Kidney (tissue), 14 donors: Measurements from ENCODE around the gene PHF12. TPM values are rescaled to one million over a fixed set of nuclear protein-coding genes. Genes with fewer than 3 reads are reported as not detected.
A peak's percentile ranks its signal among the peaks of the same experiment; 100 is the strongest.

Experiments
- DNase-seq, 5 donors: peaks; one replicate each; pipeline ENCODE4 v3.0.0-alpha.2; 2013 to 2020
- FAIRE-seq: peaks from 2 replicates; lab custom pipeline; 2012; peaks lifted over from hg19 to GRCh38; lab: Jason Lieb, UNC
- H3K27ac ChIP-seq, 2 donors: one replicate each; pipeline ENCODE4 v1.7.0; 2013; ENCODE audit warnings: low read depth in 2 of 2, low read length in 2 of 2, inconsistent platforms in 1 of 2
- H3K27me3 ChIP-seq: one replicate; pipeline ENCODE4 v1.7.1; 2013; ENCODE audit warnings: low read length, inconsistent platforms; ENCODE audit not compliant: control insufficient read depth, insufficient read depth
- H3K36me3 ChIP-seq, 3 donors: one replicate each; pipeline versions ENCODE4 v1.7.0 to v1.7.1; 2013; ENCODE audit warnings: low read length in 3 of 3, control low read depth in 1 of 3, inconsistent platforms in 1 of 3; ENCODE audit not compliant: insufficient read depth in 3 of 3, control insufficient read depth in 2 of 3
- H3K4me1 ChIP-seq, 3 donors: one replicate each; pipeline versions ENCODE4 v1.7.0 to v1.7.1; 2013; ENCODE audit warnings: low read length in 3 of 3, inconsistent platforms in 1 of 3, low read depth in 1 of 3; ENCODE audit not compliant: control insufficient read depth in 2 of 3, insufficient read depth in 2 of 3
- H3K4me3 ChIP-seq, 3 donors: one replicate each; pipeline versions ENCODE4 v1.7.0 to v1.8.1; 2013; ENCODE audit warnings: low read length in 3 of 3, control low read depth in 1 of 3, inconsistent platforms in 1 of 3
- H3K9ac ChIP-seq, 3 donors: one replicate each; pipeline versions ENCODE4 v1.7.0 to v1.7.1; 2013; ENCODE audit warnings: low read length in 3 of 3, control low read depth in 1 of 3, inconsistent platforms in 1 of 3
- H3K9me3 ChIP-seq, 3 donors: one replicate each; pipeline versions ENCODE4 v1.7.0 to v1.7.1; 2013; ENCODE audit warnings: low read length in 3 of 3, control low read depth in 1 of 3, inconsistent platforms in 1 of 3; ENCODE audit not compliant: control insufficient read depth in 2 of 3, insufficient read depth in 1 of 3
- intact Hi-C: fragments of 100-400 bp; cut with DNase I; formaldehyde crosslinking; loops from one replicate; pipeline ENCODE4 v1.11.1; 2022
- polyA plus RNA-seq: library from polyadenylated mRNA; stranded (reverse); fragments of 350-450 nt; fragmentation: Illumina TruSeq; extraction: RNeasy Lipid Tissue Mini Kit (QIAGEN cat#74804); gene quantifications from one replicate; pipeline ENCODE4 v1.2.3, GENCODE V29; 2014; ENCODE audit warnings: low read depth, low replicate concordance; ENCODE audit not compliant: insufficient read depth
- total RNA-seq: library from RNA; stranded (reverse); fragmentation: NEBNext Ultra II Directional; extraction: Animal tissue kit (Norgen Biotek cat#: 25700); gene quantifications from one replicate; pipeline ENCODE4 v1.2.1, GENCODE V29; 2021
- TF ChIP-seq, protein P1 (sequence below): IDR thresholded peaks from 3 replicates; pipeline ENCODE4 v1.5.1; 2012; ENCODE audit warnings: mild to moderate bottlenecking, moderate library complexity, borderline replicate concordance; ENCODE audit not compliant: insufficient read depth; ENCODE audit errors: extremely low read depth
- donor health status: control.
- donor health status: control.
- donor health status: control.
- donor health status: control.
- donor health status: control.
- donor health status: DM: yes; HTN: yes; CAD: no.
- donor health status: Normal renal cell carcinoma (clear cell type).

PHF12 gene
- total and polyA plus RNA-seq, 2 donors from 2014 or later = 8.8 to 50.4 TPM

GRCh38 chr17:28883967-28884702 lies 67.2 kb downstream of the PHF12 start:
- TF ChIP-seq, protein P1, sequence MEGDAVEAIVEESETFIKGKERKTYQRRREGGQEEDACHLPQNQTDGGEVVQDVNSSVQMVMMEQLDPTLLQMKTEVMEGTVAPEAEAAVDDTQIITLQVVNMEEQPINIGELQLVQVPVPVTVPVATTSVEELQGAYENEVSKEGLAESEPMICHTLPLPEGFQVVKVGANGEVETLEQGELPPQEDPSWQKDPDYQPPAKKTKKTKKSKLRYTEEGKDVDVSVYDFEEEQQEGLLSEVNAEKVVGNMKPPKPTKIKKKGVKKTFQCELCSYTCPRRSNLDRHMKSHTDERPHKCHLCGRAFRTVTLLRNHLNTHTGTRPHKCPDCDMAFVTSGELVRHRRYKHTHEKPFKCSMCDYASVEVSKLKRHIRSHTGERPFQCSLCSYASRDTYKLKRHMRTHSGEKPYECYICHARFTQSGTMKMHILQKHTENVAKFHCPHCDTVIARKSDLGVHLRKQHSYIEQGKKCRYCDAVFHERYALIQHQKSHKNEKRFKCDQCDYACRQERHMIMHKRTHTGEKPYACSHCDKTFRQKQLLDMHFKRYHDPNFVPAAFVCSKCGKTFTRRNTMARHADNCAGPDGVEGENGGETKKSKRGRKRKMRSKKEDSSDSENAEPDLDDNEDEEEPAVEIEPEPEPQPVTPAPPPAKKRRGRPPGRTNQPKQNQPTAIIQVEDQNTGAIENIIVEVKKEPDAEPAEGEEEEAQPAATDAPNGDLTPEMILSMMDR = no peak
- Histone ChIP-seq H3K36me3 (peaks cover 0 to 51% (median 33%) of the 10 kb centered on the region in 3 donors), H3K4me1 (no peaks in the 10 kb centered on the region), H3K4me3 (no peak overlapping the region), H3K9me3 (no peaks in the 10 kb centered on the region), H3K9ac (no peak overlapping the region), H3K27ac (no peak overlapping the region), H3K27me3 (no peaks in the 10 kb centered on the region)
- FAIRE-seq = no peak
- intact Hi-C loops = no loop called here
- peak in 1 of 5 donors; percentile 73 for DNase-seq

DNA sequence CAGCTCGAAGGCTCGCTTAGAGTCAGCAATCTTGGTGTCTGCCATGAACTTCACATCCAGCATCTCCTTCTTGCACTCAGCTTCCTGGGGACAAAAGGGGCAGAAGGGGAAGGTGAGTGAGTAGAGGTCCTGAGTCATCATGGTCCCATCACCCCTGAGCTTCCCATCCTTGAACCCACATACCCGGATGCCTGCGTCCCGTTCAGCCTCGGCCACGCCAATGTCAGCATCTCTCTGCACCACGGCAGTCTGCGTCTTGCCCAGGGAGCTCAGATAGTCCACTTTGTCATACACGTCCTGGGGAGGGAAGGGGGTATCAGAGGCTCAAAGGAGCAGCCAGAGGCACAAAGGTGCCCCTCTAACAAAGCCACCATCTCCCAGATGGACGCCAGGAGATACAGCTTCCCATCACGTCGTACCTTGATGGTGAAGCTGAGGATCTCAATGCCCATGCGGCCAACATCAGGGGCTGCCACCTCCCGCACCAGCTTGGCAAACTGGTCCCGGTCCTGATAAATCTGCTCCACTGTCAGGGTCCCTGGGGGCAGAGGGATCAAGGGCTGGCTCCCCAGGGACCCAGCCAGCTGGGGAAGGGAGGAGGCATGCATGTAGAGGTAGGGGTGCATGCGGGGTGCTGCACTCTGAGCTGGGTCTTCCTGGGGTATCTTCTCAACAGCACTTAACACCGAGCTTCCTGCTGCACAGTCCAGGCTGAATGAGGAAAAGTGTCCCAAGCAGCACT lies 69.0 kb downstream of the PHF12 start:
- FAIRE-seq (no peak), DNase-seq (no peak)
- intact Hi-C loops = no loop called here
- Histone ChIP-seq H3K9ac (no peak overlapping the region), H3K4me3 (no peak overlapping the region), H3K4me1 (no peaks in the 10 kb centered on the region), H3K9me3 (no peaks in the 10 kb centered on the region), H3K27me3 (no peaks in the 10 kb centered on the region), H3K36me3 (peaks cover 0 to 51% (median 36%) of the 10 kb centered on the region in 3 donors), H3K27ac (no peak overlapping the region)
- TF ChIP-seq, protein P1 = no peak

GRCh38 chr17:28881533-28882056 lies 69.7 kb downstream of the PHF12 start:
- TF ChIP-seq, protein P1 = no peak
- no peak for DNase-seq
- Histone ChIP-seq H3K27ac (no peak overlapping the region), H3K27me3 (no peaks in the 10 kb centered on the region), H3K9ac (no peak overlapping the region), H3K9me3 (no peaks in the 10 kb centered on the region), H3K36me3 (peaks cover 0 to 51% (median 36%) of the 10 kb centered on the region in 3 donors), H3K4me3 (no peak overlapping the region), H3K4me1 (no peaks in the 10 kb centered on the region)
- intact Hi-C loops = no loop called here
- FAIRE-seq = no peak
